ENCODE data around the gene HPGDS.
"Not testable (repeated sequence)": the region's sequence is repeated elsewhere in the genome, so short reads cannot be mapped to it uniquely, and the experiment has no call there.

- TF ChIP-seq CTCF (IDR thresholded peaks at IDR 0.05); POLR2A (IDR thresholded peaks at IDR 0.05; ENCODE audit: low read depth); POLR2AphosphoS5 (IDR thresholded peaks at IDR 0.05); EP300 (IDR thresholded peaks at IDR 0.05): not testable (repeated sequence)
These were observed 48.7 kb downstream of the HPGDS start for GRCh38 chr4:94293981-94294380.
